ENCODE results near the gene EIF2D.

DNA sequence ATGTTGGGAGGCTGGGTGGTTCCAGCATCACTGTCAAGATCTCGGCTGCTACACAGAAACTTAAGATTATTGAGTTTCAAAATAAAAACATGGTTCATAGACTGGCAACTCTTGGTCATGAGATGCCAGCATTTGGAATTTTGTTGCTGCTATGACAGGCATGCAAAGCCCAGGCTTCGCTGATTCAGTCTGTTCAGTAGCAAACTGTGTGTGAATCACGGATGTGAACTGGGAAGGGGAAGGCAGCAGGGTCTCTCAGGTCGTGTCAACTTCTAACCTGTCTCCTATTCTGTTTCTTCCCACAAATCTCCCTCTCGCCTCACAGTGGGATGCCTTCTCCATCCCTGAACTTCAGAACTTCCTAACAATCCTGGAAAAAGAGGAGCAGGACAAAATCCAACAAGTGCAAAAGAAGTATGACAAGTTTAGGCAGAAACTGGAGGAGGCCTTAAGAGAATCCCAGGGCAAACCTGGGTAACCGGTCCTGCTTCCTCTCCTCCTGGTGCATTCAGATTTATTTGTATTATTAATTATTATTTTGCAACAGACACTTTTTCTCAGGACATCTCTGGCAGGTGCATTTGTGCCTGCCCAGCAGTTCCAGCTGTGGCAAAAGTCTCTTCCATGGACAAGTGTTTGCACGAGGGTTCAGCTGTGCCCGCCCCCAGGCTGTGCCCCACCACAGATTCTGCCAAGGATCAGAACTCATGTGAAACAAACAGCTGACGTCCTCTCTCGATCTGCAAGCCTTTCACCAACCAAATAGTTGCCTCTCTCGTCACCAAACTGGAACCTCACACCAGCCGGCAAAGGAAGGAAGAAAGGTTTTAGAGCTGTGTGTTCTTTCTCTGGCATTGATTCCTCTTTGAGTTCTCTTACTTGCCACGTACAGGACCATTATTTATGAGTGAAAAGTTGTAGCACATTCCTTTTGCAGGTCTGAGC lies 25.5 kb downstream of the EIF2D start:
- no peak for TF ChIP-seq POLR2AphosphoS5 (IDR thresholded peaks at IDR 0.05; ENCODE audit: low read depth, low read length)
- no peak for TF ChIP-seq POLR2A (IDR thresholded peaks at IDR 0.05; ENCODE audit: low read depth, low read length)
